WI38 (cell line): ENCODE data around the gene UMAD1.

ENCODE experiments used
- H3K4me3 ChIP-seq: 2 replicates; pipeline ENCODE4 v1.5.1; 2011; ENCODE audit warnings: low read depth, mild to moderate bottlenecking, control low read depth, low read length
- CTCF ChIP-seq: IDR thresholded peaks from 2 replicates; pipeline ENCODE4 v1.5.1; 2012; ENCODE audit warnings: low read depth, mild to moderate bottlenecking, control low read depth, low read length

The UMAD1 gene

GRCh38 chr7:7738622-7739021, 98.1 kb downstream of the UMAD1 start:
- TF ChIP-seq CTCF: no peak
- H3K4me3 ChIP-seq: no peak overlapping the region

- H3K4me3 ChIP-seq: no peak overlapping the region
- no peak for TF ChIP-seq CTCF
These were observed 98.9 kb downstream of the UMAD1 start for GRCh38 chr7:7739204-7740036.

GRCh38 chr7:7740037-7740355, 99.4 kb downstream of the UMAD1 start:
- H3K4me3 ChIP-seq: no peak overlapping the region
- TF ChIP-seq CTCF: no peak

GRCh38 chr7:7742223-7742622, 101.7 kb downstream of the UMAD1 start:
- TF ChIP-seq CTCF: no peak
- H3K4me3 ChIP-seq: no peak overlapping the region

- no peak for TF ChIP-seq CTCF
These were observed 104.7 kb downstream of the UMAD1 start for GRCh38 chr7:7745258-7745657.

GRCh38 chr7:7745966-7746365, 105.4 kb downstream of the UMAD1 start:
- no peak for TF ChIP-seq CTCF
- H3K4me3 ChIP-seq: no peak overlapping the region

More at GRCh38 chr7:7745258-7745657, 104.7 kb downstream of the UMAD1 start:
- no peak overlapping the region for H3K4me3 ChIP-seq

- H3K4me3 ChIP-seq: no peak overlapping the region
- TF ChIP-seq CTCF: no peak
These were observed 105.9 kb downstream of the UMAD1 start for GRCh38 chr7:7746458-7746857.
